Activated CD8-positive, alpha-beta memory T cell treated with anti-CD3 and anti-CD28 coated beads for 36 hours (primary cell): ENCODE data around the gene CHAF1B. TPM values are rescaled to one million over a fixed set of nuclear protein-coding genes. Genes with fewer than 3 reads are reported as not detected.
"Not testable (repeated sequence)": the region's sequence is repeated elsewhere in the genome, so short reads cannot be mapped to it uniquely, and the experiment has no call there.

Experiments
- CTCF ChIA-PET: fragments of 350-600 bp; sonication (Branson Sonifier 250); formaldehyde crosslinking; loops from one replicate; lab custom pipeline; 2021; ENCODE audit warnings: antibody characterized with exemption; lab: Charles Lee
- POLR2A ChIA-PET: fragments of 350-600 bp; sonication (Branson Sonifier 250); formaldehyde crosslinking; loops from one replicate; lab custom pipeline; 2021; ENCODE audit warnings: antibody characterized with exemption; lab: Charles Lee
- total RNA-seq, 2 experiments: library from RNA; stranded (reverse); gene quantifications; one replicate each; pipeline ENCODE4 v1.2.3, GENCODE V29; 2021

CHAF1B gene
- total RNA-seq, 2 experiments from 2014 or later: 35.2 to 35.6 TPM

- CTCF ChIA-PET: interaction anchor here (0.6 kb wide), 2 partner anchors 19 to 49 kb away, joined by 3 to 4 read pairs; no protein-coding TSS in a partner anchor
- POLR2A ChIA-PET: not testable (repeated sequence)
These were observed 2.5 kb upstream of the CHAF1B start for GRCh38 chr21:36382722-36383121.

GRCh38 chr21:36384885-36385232, 333 bp upstream of the CHAF1B start:
- ChIA-PET POLR2A (interaction anchor here (1.0 kb wide), 2 partner anchors 27 to 45 kb away, joined by 5 to 7 read pairs; no protein-coding TSS in a partner anchor), CTCF (interaction anchor here (0.8 kb wide), 1 partner anchor 233 kb away, joined by 6 read pairs; no protein-coding TSS in a partner anchor)

- POLR2A ChIA-PET: interaction anchor here (0.6 to 1.0 kb wide), 2 partner anchors 44 to 62 kb away, joined by 3 to 5 read pairs; no protein-coding TSS in a partner anchor
These were observed 945 bp downstream of the CHAF1B start for GRCh38 chr21:36386031-36386642.

GRCh38 chr21:36388096-36388495, 2.9 kb downstream of the CHAF1B start:
- ChIA-PET POLR2A (no interaction called here), CTCF (interaction anchor here (0.7 kb wide), 2 partner anchors 35 to 50 kb away, joined by 3 to 4 read pairs; no protein-coding TSS in a partner anchor)

More at GRCh38 chr21:36386031-36386642, 945 bp downstream of the CHAF1B start:
- CTCF ChIA-PET: no interaction called here

GRCh38 chr21:36388835-36389234, 3.6 kb downstream of the CHAF1B start:
- CTCF ChIA-PET: interaction anchor here (0.7 kb wide), 3 partner anchors 34 to 880 kb away, joined by 3 to 6 read pairs (median 4); no protein-coding TSS in a partner anchor
- POLR2A ChIA-PET: no interaction called here

- CTCF ChIA-PET, POLR2A ChIA-PET: not testable (repeated sequence)
These were observed 6.5 kb downstream of the CHAF1B start for GRCh38 chr21:36391649-36392048.

GRCh38 chr21:36395353-36396111, 10.3 kb downstream of the CHAF1B start:
- POLR2A ChIA-PET: interaction anchor here (0.7 kb wide), 1 partner anchor 73 kb away, joined by 5 read pairs; no protein-coding TSS in a partner anchor

GRCh38 chr21:36396325-36396724, 11.1 kb downstream of the CHAF1B start:
- ChIA-PET POLR2A (interaction anchor here (0.7 kb wide), 1 partner anchor 74 kb away, joined by 5 read pairs; no protein-coding TSS in a partner anchor), CTCF (interaction anchor here (0.7 kb wide), 1 partner anchor 47 kb away, joined by 3 read pairs; no protein-coding TSS in a partner anchor)

More at GRCh38 chr21:36395353-36396111, 10.3 kb downstream of the CHAF1B start:
- CTCF ChIA-PET: no interaction called here

- ChIA-PET CTCF (interaction anchor here (0.7 kb wide), 2 partner anchors 47 to 248 kb away, joined by 3 to 6 read pairs; no protein-coding TSS in a partner anchor), POLR2A (no interaction called here)
These were observed 11.8 kb downstream of the CHAF1B start for GRCh38 chr21:36396971-36397370.

- ChIA-PET POLR2A (no interaction called here), CTCF (interaction anchor here (0.7 kb wide), 1 partner anchor 248 kb away, joined by 6 read pairs; no protein-coding TSS in a partner anchor)
These were observed 12.4 kb downstream of the CHAF1B start for GRCh38 chr21:36397606-36398005.

GRCh38 chr21:36399736-36400135, 14.5 kb downstream of the CHAF1B start:
- CTCF ChIA-PET, POLR2A ChIA-PET: not testable (repeated sequence)

- ChIA-PET CTCF (no interaction called here), POLR2A (no interaction called here)
These were observed 15.5 kb downstream of the CHAF1B start for GRCh38 chr21:36400719-36401118.

GRCh38 chr21:36402339-36402738, 17.1 kb downstream of the CHAF1B start:
- CTCF ChIA-PET: interaction anchor here (0.6 kb wide), 1 partner anchor 20 kb away, joined by 3 read pairs; no protein-coding TSS in a partner anchor
- POLR2A ChIA-PET: no interaction called here

GRCh38 chr21:36403713-36404112, 18.5 kb downstream of the CHAF1B start:
- CTCF ChIA-PET: no interaction called here
- POLR2A ChIA-PET: no interaction called here

GRCh38 chr21:36408568-36408967, 23.4 kb downstream of the CHAF1B start:
- CTCF ChIA-PET: no interaction called here
- POLR2A ChIA-PET: no interaction called here

- ChIA-PET CTCF (no interaction called here), POLR2A (no interaction called here)
These were observed 26.1 kb downstream of the CHAF1B start for GRCh38 chr21:36411301-36411700.

- CTCF ChIA-PET: no interaction called here
These were observed 27.7 kb downstream of the CHAF1B start for GRCh38 chr21:36412916-36413315.

GRCh38 chr21:36415375-36415774, 30.2 kb downstream of the CHAF1B start:
- ChIA-PET CTCF (no interaction called here), POLR2A (no interaction called here)

More at GRCh38 chr21:36412916-36413315, 27.7 kb downstream of the CHAF1B start:
- POLR2A ChIA-PET: no interaction called here

GRCh38 chr21:36419241-36419640, 34.0 kb downstream of the CHAF1B start:
- ChIA-PET POLR2A (no interaction called here), CTCF (interaction anchor here (0.5 to 1.3 kb wide), 3 partner anchors 181 to 599 kb away, joined by 3 read pairs; no protein-coding TSS in a partner anchor)

- CTCF ChIA-PET: interaction anchor here (1.3 kb wide), 1 partner anchor 180 kb away, joined by 3 read pairs; no protein-coding TSS in a partner anchor
- POLR2A ChIA-PET: no interaction called here
These were observed 34.8 kb downstream of the CHAF1B start for GRCh38 chr21:36419996-36420395.
